A549 treated with Mapracorat at 1 μM for 4 hours (cell line): ENCODE measurements around the gene TLR3. TPM values are rescaled to one million over a fixed set of nuclear protein-coding genes. Genes with fewer than 3 reads are reported as not detected.

Experiments
- total RNA-seq: library from RNA; stranded (reverse); fragments of 200-300 nt; extraction: Qiagen RNA extraction; gene quantifications from 5 replicates; pipeline ENCODE4 v1.2.3, GENCODE V29; 2022

Gene TLR3
- 0.14 to 0.56 TPM (median 0.35 TPM) in 5 replicates for total RNA-seq

GRCh38 chr4:186068581-186069348, at the start of gene TLR3:
Gene TLR3, plus strand, starts transcription at chr4:186069156. Its CDS starts 7,464 bp downstream, at chr4:186076620.

DNA sequence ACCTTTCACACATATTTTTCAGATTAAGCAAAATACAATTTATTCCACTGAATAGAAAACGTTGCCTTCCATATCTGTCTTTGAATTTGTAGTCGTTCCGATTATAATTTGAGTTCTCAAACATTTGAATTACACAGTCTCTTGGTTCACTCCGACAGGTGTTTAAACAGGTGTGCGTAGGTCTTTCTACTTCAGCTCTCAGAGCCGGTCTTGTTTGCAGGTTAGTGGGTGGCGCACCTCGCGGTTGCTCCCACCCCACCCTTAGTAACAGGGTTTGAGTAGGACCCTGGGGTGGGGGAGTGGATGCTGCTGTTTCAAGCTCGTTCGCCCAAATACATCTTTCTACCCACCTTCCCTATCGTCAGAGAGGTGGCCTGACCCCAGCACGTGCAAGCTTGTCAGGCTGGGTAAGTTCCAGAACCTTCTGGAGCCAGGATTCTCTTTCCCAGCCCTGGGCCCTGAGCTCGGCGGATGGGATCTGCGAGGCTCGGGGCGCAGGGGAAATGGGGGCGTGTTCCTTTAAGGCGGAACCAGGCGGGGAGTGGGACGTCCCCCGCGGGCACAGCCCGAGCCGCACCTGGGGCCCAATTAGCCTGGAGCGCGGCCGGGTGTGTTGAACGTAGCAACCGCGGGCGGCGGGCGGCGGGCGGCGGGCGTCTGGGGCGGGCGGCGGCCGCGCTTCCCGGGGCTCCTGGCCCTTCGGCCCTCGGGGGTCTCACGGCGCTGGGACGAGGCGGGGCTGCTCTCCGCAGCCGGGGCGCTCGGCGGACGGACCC, 35.3 kb downstream of the TLR3 start, which contains the start of gene FAM149A:
TSS of gene FAM149A (plus strand) at position 591 of the 776 bp plus-strand sequence.

Other genes with a start within 250 kb of the TLR3 start
- 1.5 to 1.9 TPM (median 1.6 TPM) in 5 replicates for gene FAM149A, start 35.5 kb downstream of the TLR3 start, total RNA-seq
- gene CYP4V2, start 122.4 kb downstream of the TLR3 start, total RNA-seq: 2.5 to 3.3 TPM (median 3.1 TPM) in 5 replicates
- gene KLKB1, start 158.4 kb downstream of the TLR3 start, total RNA-seq: not detected in 5 replicates
- gene F11, start 197.0 kb downstream of the TLR3 start, total RNA-seq: not detected in 5 replicates